ENCODE results near the gene ABCB8.

- TF ChIP-seq CTCF (IDR thresholded peaks at IDR 0.05) (no peak), SMC3 (IDR thresholded peaks at IDR 0.05; ENCODE audit: low read depth, low read length) (no peak), POLR2AphosphoS5 (IDR thresholded peaks at IDR 0.05; ENCODE audit: low read depth, low read length) (no peak), EZH2phosphoT487 (IDR thresholded peaks at IDR 0.05; ENCODE audit: borderline replicate concordance, low read depth) (no peak), NFIC (IDR thresholded peaks at IDR 0.05; ENCODE audit: borderline replicate concordance) (no peak), NRF1 (IDR thresholded peaks at IDR 0.05; ENCODE audit: low read depth, low read length) (no peak), YY1 (IDR thresholded peaks at IDR 0.05; ENCODE audit: low read depth) (no peak), GATA2 (CRISPR knock-in tag; IDR thresholded peaks at IDR 0.05) (no peak), RCOR1 (IDR thresholded peaks at IDR 0.05; ENCODE audit: low read length) (no peak), EP300 (IDR thresholded peaks at IDR 0.05; ENCODE audit: borderline replicate concordance in 1 of 2, low read depth in 1 of 2, low read length in 1 of 2) (no peak), TAF1 (IDR thresholded peaks at IDR 0.05; ENCODE audit: borderline replicate concordance, low read depth, low read length) (no peak), GABPA (IDR thresholded peaks at IDR 0.05; ENCODE audit: low read depth) (no peak), RAD21 (IDR thresholded peaks at IDR 0.05; ENCODE audit: low read length) (no peak), FOXM1 (IDR thresholded peaks at IDR 0.05; ENCODE audit: low read depth) (no peak)
These were observed 16.1 kb upstream of the ABCB8 start for GRCh38 chr7:151012031-151012692.

Measured in SK-N-SH (cell line).